ENCODE measurements around the gene XBP1. TPM values are rescaled to one million over a fixed set of nuclear protein-coding genes. Genes with fewer than 3 reads are reported as not detected.
"Not testable (repeated sequence)": the region's sequence is repeated elsewhere in the genome, so short reads cannot be mapped to it uniquely, and the experiment has no call there.

The XBP1 gene
- total RNA-seq, 2 donors from 2014 or later: 205 to 209 TPM

GRCh38 chr22:28813772-28814518, 13.6 kb upstream of the XBP1 start:
- no peak for DNase-seq
- no peak for ATAC-seq (replicated peaks in 1 of 2)
- Mint-ChIP-seq H3K27ac (peak overlapping the region; percentile 77), H3K9me3 (no peaks in the 10 kb centered on the region), H3K4me1 (ENCODE audit: low read depth) (peaks cover 83% of the 10 kb centered on the region), H3K27me3 (ENCODE audit: low read depth) (no peaks in the 10 kb centered on the region), H3K4me3 (no peak overlapping the region), H3K36me3 (ENCODE audit: insufficient read depth in 2 of 2) (peaks cover 0 to 5% of the 10 kb centered on the region in 2 donors)

DNA sequence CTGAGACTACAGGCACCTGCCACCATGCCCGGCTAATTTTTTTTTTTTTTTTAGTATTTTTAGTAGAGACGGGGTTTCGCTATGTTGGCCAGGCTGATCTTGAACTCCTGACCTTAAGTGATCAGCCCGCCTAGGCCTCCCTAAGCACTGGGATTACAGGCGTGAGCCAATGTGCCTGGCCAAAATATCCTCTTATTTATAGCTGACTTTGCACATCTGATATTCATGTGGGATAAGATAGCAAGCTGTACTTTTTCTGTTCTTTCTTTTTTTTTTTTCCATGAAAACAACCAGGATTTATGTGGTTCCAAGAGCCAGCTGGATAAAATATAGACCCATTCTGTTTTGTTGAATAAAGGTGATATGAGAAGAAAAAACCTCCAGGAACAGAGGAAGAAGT, 12.1 kb upstream of the XBP1 start:
- Mint-ChIP-seq H3K36me3 (ENCODE audit: insufficient read depth in 2 of 2) (peaks cover 0 to 8% of the 10 kb centered on the region in 2 donors), H3K9me3 (no peaks in the 10 kb centered on the region), H3K27ac (peak overlapping the region; percentile 92), H3K4me3 (peak overlapping the region in 1 of 2 donors; percentile 91), H3K4me1 (ENCODE audit: low read depth) (peaks cover 76% of the 10 kb centered on the region), H3K27me3 (ENCODE audit: low read depth) (no peaks in the 10 kb centered on the region)
- ATAC-seq (replicated peaks in 1 of 2) (no peak), DNase-seq (no peak)

- DNase-seq (no peak), ATAC-seq (replicated peaks in 1 of 2) (peak; percentile 16 to 42)
- Mint-ChIP-seq H3K27ac (peak overlapping the region; percentile 81), H3K9me3 (no peaks in the 10 kb centered on the region), H3K36me3 (ENCODE audit: insufficient read depth in 2 of 2) (peaks cover 0 to 8% of the 10 kb centered on the region in 2 donors), H3K27me3 (ENCODE audit: low read depth) (no peaks in the 10 kb centered on the region), H3K4me3 (peak overlapping the region; percentile 80 to 91), H3K4me1 (ENCODE audit: low read depth) (peaks cover 75% of the 10 kb centered on the region)
These were observed 10.6 kb upstream of the XBP1 start for GRCh38 chr22:28810821-28811491.

DNA sequence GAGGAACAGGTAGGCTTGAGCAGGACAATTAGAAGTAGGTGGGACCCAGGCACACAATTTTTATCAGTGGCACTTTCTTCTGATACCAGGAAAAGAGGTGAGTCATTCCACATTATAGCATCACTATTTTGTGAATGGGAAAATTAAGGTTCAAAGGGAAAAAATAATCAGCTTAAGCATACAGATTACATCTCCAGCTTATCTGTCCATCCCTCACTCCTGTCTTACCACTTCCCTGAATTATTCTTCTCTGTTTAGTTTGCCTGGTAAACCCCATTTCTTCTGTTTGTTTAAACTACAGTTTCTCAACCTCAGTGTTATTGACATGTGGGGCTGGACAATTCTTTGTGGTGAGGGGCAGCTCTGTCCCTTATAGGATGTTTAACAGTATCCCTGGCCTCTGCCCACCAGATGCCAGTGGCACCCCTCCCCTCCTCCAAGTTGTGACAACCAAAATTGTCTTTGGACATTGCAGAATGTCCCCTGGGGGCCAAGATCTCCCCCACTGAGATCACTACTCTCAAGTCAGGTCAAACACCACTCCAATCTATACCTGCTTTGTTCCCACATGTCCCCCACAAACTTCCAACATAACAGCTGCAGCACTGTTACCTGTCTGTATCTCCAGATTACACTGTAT, 8.5 kb upstream of the XBP1 start:
- Mint-ChIP-seq H3K36me3 (ENCODE audit: insufficient read depth in 2 of 2) (peaks cover 0 to 6% of the 10 kb centered on the region in 2 donors), H3K9me3 (no peaks in the 10 kb centered on the region), H3K27ac (no peak overlapping the region), H3K4me3 (no peak overlapping the region), H3K4me1 (ENCODE audit: low read depth) (peaks cover 62% of the 10 kb centered on the region), H3K27me3 (ENCODE audit: low read depth) (no peaks in the 10 kb centered on the region)
- no peak for ATAC-seq (replicated peaks in 1 of 2)
- no peak for DNase-seq

- not testable (repeated sequence) for ATAC-seq (replicated peaks in 1 of 2); H3K9me3 Mint-ChIP-seq; DNase-seq; H3K36me3 Mint-ChIP-seq (ENCODE audit: insufficient read depth in 2 of 2); H3K4me3 Mint-ChIP-seq; H3K27ac Mint-ChIP-seq; H3K27me3 Mint-ChIP-seq (ENCODE audit: low read depth)
- H3K4me1 Mint-ChIP-seq (ENCODE audit: low read depth): peaks cover 49% of the 10 kb centered on the region
These were observed 5.1 kb upstream of the XBP1 start for GRCh38 chr22:28805426-28805825.

DNA sequence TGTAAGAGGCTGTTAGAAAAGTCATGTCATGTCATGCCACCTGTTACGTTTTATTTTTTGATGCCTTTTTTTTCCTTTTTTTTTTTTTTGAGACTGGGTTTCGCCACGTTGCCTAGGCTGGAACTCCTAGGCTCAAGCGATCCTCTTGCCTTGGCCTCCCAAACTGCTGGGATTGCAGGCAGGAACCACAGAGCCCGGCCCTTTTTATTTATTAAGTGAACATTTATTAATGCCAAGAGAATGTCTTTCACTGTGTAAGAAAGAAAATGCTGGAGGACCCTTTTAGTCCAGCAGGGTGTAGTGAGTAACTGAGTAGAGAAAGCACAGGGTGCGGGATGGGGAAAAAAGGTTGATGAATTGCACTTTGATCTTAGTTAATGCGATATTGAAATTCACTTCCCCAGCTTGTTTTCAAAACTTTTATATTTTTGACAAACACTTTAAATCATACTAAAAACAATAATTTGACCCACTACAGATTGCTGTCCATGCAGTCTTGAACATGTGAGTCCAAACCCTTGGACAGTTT, 2.3 kb upstream of the XBP1 start:
- H3K9me3 Mint-ChIP-seq: no peaks in the 10 kb centered on the region
- peak overlapping the region; percentile 90 for H3K27ac Mint-ChIP-seq
- H3K27me3 Mint-ChIP-seq (ENCODE audit: low read depth): no peaks in the 10 kb centered on the region
- no peak for DNase-seq
- H3K4me1 Mint-ChIP-seq (ENCODE audit: low read depth): peaks cover 39% of the 10 kb centered on the region
- peak overlapping the region; percentile 87 to 93 for H3K4me3 Mint-ChIP-seq
- no peak for ATAC-seq (replicated peaks in 1 of 2)
- H3K36me3 Mint-ChIP-seq (ENCODE audit: insufficient read depth in 2 of 2): peaks cover 12 to 14% of the 10 kb centered on the region in 2 donors

DNA sequence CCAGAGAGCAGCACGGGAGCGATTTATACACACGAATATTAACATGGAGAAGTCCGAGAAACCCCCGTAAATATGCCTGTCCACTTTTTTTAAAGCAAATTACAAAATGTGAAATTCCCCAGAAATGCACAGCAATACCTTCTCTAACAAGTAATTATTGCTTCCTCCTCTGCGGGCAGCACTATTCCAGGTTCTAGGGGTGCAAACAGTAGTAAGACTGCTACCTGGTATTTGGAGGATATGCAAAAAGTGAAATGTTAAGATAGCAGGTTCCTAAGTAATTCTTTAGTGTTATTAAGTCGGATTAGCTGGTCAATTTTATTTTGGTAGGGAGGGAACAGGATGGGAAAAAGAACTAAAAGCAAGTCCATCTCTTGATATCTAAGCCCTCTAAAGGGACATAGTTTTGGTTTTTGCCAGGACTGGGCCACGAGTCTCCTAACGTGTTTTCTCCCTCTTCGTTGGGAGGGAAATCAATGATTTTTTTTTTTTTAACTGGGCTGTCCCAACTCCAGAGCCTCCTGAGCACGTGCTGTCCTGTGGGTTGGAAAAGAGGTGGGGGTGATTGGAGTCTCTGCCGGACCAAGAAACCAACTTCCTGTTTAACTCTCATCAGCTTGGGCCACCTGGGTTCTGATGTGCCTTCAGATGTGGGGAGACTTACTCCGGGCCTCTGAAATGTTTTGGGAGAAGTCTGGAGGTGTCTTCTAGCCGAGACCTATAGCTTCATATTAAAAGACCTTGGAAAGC, 1.7 kb upstream of the XBP1 start:
- peak overlapping the region; percentile 90 for H3K27ac Mint-ChIP-seq
- H3K27me3 Mint-ChIP-seq (ENCODE audit: low read depth): no peaks in the 10 kb centered on the region
- peaks cover 45% of the 10 kb centered on the region for H3K4me1 Mint-ChIP-seq (ENCODE audit: low read depth)
- H3K36me3 Mint-ChIP-seq (ENCODE audit: insufficient read depth in 2 of 2): peaks cover 12 to 17% of the 10 kb centered on the region in 2 donors
- H3K4me3 Mint-ChIP-seq: peak overlapping the region; percentile 87 to 93
- no peak for ATAC-seq (replicated peaks in 1 of 2)
- H3K9me3 Mint-ChIP-seq: no peaks in the 10 kb centered on the region
- DNase-seq: no peak

DNA sequence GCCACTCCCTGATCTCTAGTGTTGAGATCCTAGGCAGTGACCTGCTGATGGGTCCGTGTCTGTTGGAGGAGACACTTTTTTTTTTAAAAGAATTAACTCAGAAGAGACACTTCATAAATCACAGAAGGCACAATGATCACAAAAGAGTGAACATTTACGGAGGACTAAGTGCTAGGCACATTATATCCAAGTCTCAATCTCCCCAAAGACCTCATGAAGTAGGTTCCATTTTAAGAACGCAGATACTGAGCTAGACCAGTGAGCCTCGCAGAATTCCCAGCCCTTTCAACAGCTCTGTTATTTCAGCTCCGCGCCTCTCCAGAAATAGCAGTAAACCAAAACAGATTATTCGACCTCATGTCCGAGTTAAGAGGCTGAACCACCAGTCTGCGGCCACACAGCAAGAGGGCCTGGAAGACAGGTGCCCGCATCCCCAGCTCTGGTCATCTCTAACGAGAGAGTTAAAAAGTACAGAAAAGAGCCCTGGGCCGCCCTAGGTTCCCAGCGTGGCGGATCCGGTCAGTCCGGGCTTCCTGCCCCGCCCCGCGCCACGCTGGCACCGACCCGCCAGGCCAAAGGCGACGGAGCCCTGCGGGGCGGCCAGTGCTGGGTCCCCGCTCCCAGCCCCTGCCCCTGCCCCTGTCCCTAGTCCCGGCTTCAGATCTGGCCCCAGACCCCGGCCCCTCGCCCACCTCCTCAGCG, 612 bp downstream of the XBP1 start:
- Mint-ChIP-seq H3K27me3 (ENCODE audit: low read depth) (no peaks in the 10 kb centered on the region), H3K9me3 (no peaks in the 10 kb centered on the region)
- peak; percentile 43 to 65 for DNase-seq

DNA sequence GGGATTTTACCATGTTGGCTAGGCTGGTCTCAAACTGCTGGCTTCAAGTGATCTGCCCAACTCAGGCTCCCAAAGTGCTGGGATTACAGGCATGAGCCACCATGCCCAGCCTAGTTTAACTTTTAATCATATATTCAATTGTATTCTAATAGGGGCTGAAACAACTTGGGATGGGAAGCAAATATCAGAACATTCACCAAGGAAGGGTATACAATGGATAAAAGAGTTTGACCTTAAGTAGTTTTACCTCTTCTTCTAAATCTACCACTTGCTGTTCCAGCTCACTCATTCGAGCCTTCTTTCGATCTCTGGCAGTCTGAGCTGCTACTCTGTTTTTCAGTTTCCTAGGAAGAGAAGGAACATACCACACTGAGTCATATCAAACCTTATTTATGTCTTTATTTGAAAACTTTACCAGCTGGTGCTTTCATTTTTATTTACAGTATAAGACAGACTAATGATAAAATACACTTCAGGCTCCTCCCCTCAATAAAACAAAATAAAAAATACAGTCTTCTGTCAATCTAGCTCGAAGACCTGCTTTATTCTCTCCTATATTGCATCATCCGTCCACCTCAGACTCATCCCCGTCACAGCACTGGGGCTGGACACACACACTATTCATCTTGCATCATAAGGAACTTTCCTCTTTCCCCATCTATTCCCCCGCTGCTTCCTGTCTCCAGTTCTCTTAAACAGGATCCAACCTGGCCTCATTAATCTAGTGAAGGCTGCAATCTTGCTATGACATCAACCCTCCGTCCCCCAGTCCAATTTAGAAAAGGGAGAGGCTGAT, 1.4 kb downstream of the XBP1 start:
- DNase-seq: peak; percentile 52 to 53
- H3K9me3 Mint-ChIP-seq: no peaks in the 10 kb centered on the region

More for the DNA sequence above, 612 bp downstream of the XBP1 start:
- ATAC-seq (replicated peaks in 1 of 2): peak; percentile 39 to 49
- Mint-ChIP-seq H3K4me1 (ENCODE audit: low read depth) (peaks cover 58% of the 10 kb centered on the region), H3K36me3 (ENCODE audit: insufficient read depth in 2 of 2) (peaks cover 25 to 34% of the 10 kb centered on the region in 2 donors), H3K4me3 (peak overlapping the region; percentile 89 to 97), H3K27ac (peak overlapping the region; percentile 93)

GRCh38 chr22:28795932-28796856, 4.2 kb downstream of the XBP1 start:
- Mint-ChIP-seq H3K9me3 (no peaks in the 10 kb centered on the region), H3K27me3 (ENCODE audit: low read depth) (no peaks in the 10 kb centered on the region), H3K27ac (peak overlapping the region; percentile 85), H3K4me3 (peak overlapping the region; percentile 59 to 86), H3K4me1 (ENCODE audit: low read depth) (peaks cover 66% of the 10 kb centered on the region), H3K36me3 (ENCODE audit: insufficient read depth in 2 of 2) (peaks cover 28 to 43% of the 10 kb centered on the region in 2 donors)
- DNase-seq (no peak), ATAC-seq (replicated peaks in 1 of 2) (peak in 1 of 2 donors; percentile 6)

More for the DNA sequence above, 1.4 kb downstream of the XBP1 start:
- Mint-ChIP-seq H3K36me3 (ENCODE audit: insufficient read depth in 2 of 2) (peaks cover 28 to 38% of the 10 kb centered on the region in 2 donors), H3K4me3 (peak overlapping the region; percentile 86 to 89), H3K27me3 (ENCODE audit: low read depth) (no peaks in the 10 kb centered on the region), H3K4me1 (ENCODE audit: low read depth) (peaks cover 60% of the 10 kb centered on the region), H3K27ac (peak overlapping the region; percentile 93)
- ATAC-seq (replicated peaks in 1 of 2): peak; percentile 45 to 50
